Glutamatergic neuron (in vitro differentiated cells): ENCODE measurements around the gene SLC5A10. TPM values are rescaled to one million over a fixed set of nuclear protein-coding genes. Genes with fewer than 3 reads are reported as not detected.

ENCODE experiments used
- DNase-seq: peaks from one replicate; pipeline ENCODE4 v3.0.0; 2022
- H3K27ac Mint-ChIP-seq: one replicate; pipeline ENCODE4 v1.8.0; 2020; ENCODE audit warnings: mild to moderate bottlenecking, mixed read lengths, inconsistent platforms; ENCODE audit not compliant: unreplicated experiment
- H3K27me3 Mint-ChIP-seq: one replicate; pipeline ENCODE4 v1.8.0; 2020; ENCODE audit warnings: mild to moderate bottlenecking, moderate library complexity, mixed read lengths, inconsistent platforms; ENCODE audit not compliant: unreplicated experiment
- H3K36me3 Mint-ChIP-seq: one replicate; pipeline ENCODE4 v1.8.0; 2020; ENCODE audit warnings: mild to moderate bottlenecking, mixed read lengths, inconsistent platforms; ENCODE audit not compliant: unreplicated experiment
- H3K4me1 Mint-ChIP-seq: one replicate; pipeline ENCODE4 v1.8.0; 2020; ENCODE audit warnings: mild to moderate bottlenecking, low read depth, mixed read lengths, inconsistent platforms; ENCODE audit not compliant: unreplicated experiment
- H3K4me3 Mint-ChIP-seq: one replicate; pipeline ENCODE4 v1.8.0; 2020; ENCODE audit warnings: mild to moderate bottlenecking, mixed read lengths, inconsistent platforms; ENCODE audit not compliant: unreplicated experiment
- H3K9me3 Mint-ChIP-seq: one replicate; pipeline ENCODE4 v1.8.0; 2020; ENCODE audit warnings: mild to moderate bottlenecking, moderate library complexity, mixed read lengths, inconsistent platforms; ENCODE audit not compliant: unreplicated experiment
- total RNA-seq: library from RNA; stranded (reverse); fragmentation: NEBNext Ultra II Directional; extraction: Animal tissue kit (Norgen Biotek cat#: 25700); gene quantifications from one replicate; pipeline ENCODE4 v1.2.1, GENCODE V29; 2021; ENCODE audit not compliant: unreplicated experiment
- TF ChIP-seq, protein P1 (sequence below): fragments of 200-600 bp; sonication (generic); IDR thresholded peaks from one replicate; pipeline ENCODE4 v1.5.0; 2021; ENCODE audit not compliant: partially characterized antibody, unreplicated experiment

Gene SLC5A10
- total RNA-seq, 1 donor from 2014 or later: not detected

DNA sequence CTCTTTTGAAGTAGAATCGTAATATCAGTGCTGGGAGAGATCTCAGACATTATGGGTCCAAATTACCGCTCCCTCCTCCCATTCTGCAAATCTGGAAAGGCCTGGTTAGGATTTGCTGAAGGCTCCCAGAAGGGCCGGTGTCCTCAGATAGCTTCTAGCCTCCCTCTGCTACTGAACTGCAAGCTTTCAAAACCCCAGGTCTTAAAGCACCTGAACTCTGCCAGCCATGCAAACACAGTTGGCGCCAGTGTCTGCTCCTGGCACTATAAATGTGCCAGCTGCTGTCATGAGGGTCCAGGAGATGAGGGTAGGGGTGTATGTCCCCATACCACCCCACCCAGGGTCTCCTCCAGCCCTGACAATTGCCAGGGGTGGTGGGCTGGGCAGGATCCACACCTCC, 24.2 kb downstream of the SLC5A10 start:
- H3K4me3 Mint-ChIP-seq: no peak overlapping the region
- no peaks in the 10 kb centered on the region for H3K36me3 Mint-ChIP-seq
- H3K9me3 Mint-ChIP-seq: no peaks in the 10 kb centered on the region
- TF ChIP-seq, protein P1, sequence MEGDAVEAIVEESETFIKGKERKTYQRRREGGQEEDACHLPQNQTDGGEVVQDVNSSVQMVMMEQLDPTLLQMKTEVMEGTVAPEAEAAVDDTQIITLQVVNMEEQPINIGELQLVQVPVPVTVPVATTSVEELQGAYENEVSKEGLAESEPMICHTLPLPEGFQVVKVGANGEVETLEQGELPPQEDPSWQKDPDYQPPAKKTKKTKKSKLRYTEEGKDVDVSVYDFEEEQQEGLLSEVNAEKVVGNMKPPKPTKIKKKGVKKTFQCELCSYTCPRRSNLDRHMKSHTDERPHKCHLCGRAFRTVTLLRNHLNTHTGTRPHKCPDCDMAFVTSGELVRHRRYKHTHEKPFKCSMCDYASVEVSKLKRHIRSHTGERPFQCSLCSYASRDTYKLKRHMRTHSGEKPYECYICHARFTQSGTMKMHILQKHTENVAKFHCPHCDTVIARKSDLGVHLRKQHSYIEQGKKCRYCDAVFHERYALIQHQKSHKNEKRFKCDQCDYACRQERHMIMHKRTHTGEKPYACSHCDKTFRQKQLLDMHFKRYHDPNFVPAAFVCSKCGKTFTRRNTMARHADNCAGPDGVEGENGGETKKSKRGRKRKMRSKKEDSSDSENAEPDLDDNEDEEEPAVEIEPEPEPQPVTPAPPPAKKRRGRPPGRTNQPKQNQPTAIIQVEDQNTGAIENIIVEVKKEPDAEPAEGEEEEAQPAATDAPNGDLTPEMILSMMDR: no peak
- no peaks in the 10 kb centered on the region for H3K4me1 Mint-ChIP-seq
- DNase-seq: no peak
- H3K27ac Mint-ChIP-seq: no peak overlapping the region
- no peaks in the 10 kb centered on the region for H3K27me3 Mint-ChIP-seq

DNA sequence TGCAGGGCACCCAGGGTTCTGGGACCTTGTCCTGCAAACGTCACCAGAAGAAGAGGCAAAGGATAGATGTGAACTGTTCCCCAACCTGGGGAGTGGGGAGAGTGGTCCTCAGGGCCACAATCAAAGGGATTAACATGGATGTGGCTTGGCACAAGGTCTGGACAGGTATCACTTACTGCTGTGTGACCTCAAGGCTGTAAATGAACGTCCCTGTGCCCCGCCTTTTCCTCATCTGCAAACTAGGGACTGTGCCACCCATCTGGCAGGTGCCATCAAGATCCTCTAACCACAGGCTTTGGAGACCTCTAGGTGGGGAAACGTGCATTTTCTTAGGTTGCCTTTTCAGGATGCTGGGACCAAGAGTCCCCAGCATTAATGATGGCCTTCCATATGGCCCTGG, 25.1 kb downstream of the SLC5A10 start:
- TF ChIP-seq, protein P1: no peak
- no peaks in the 10 kb centered on the region for H3K4me1 Mint-ChIP-seq
- H3K4me3 Mint-ChIP-seq: no peak overlapping the region
- DNase-seq: no peak
- no peaks in the 10 kb centered on the region for H3K36me3 Mint-ChIP-seq
- H3K27me3 Mint-ChIP-seq: no peaks in the 10 kb centered on the region
- H3K9me3 Mint-ChIP-seq: no peaks in the 10 kb centered on the region
- H3K27ac Mint-ChIP-seq: no peak overlapping the region

DNA sequence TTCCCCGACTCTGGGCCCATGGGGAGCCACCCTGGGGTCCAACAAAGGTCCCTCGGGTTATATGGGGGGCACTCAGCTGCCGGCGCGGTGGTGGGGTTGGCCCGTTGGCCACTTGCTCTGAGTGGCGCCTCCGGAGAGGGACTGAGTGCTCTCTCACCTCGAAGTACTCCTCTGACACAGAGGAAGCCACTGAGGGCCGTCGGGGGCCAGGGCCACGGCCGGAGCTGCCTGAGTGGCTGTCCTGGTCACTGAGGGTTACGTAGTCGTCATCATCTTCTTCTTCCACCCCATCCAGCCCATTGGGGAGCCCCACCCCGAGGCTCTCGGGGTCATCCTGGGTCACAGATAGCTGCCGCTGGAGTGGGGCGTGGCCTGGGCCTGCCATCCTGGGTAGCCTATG, 25.7 kb downstream of the SLC5A10 start:
- no peaks in the 10 kb centered on the region for H3K9me3 Mint-ChIP-seq
- TF ChIP-seq, protein P1: no peak
- H3K27ac Mint-ChIP-seq: no peak overlapping the region
- DNase-seq: no peak
- no peaks in the 10 kb centered on the region for H3K27me3 Mint-ChIP-seq
- H3K36me3 Mint-ChIP-seq: no peaks in the 10 kb centered on the region
- H3K4me3 Mint-ChIP-seq: no peak overlapping the region
- H3K4me1 Mint-ChIP-seq: no peaks in the 10 kb centered on the region

DNA sequence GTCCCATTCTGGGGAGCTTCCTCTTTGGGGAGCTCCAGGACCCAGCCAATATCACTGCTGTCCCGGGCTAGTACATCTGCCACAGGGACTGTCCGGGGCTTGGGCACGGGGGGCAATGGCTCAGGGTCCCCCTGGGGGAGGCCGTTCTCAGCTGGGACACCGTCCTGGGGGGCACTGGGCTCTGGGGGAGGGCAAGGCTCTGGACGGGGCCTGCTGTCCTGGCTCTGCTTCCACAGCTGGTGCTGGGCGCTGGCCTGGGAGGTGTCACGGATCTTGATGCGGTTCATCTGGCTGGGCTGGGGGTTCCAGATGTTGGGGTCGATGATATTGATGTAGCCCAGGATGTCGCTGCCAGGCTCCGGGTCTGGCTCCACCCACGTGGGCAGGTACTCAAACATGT, 26.1 kb downstream of the SLC5A10 start:
- no peak overlapping the region for H3K4me3 Mint-ChIP-seq
- no peaks in the 10 kb centered on the region for H3K9me3 Mint-ChIP-seq
- no peak for DNase-seq
- H3K4me1 Mint-ChIP-seq: no peaks in the 10 kb centered on the region
- no peak overlapping the region for H3K27ac Mint-ChIP-seq
- no peaks in the 10 kb centered on the region for H3K27me3 Mint-ChIP-seq
- H3K36me3 Mint-ChIP-seq: no peaks in the 10 kb centered on the region
- TF ChIP-seq, protein P1: no peak

DNA sequence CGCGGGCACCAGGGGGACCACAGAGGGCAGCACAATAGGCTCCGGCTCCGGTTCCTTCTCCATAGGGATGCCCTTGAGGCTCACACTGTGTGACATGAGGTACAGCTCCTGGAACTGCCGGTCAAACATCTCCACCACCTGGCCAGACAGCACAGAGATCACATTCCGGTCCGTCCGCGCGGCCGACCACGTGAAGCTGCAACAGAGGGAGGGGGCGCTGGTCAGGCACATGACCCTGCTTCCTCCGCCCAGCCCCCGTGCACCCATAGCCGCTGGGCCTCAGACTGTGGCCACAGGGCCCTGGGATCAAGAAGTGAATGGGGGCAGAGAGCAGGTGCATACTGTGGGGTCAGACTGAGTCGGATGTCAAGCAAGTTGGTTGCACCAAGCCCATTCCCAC, 26.7 kb downstream of the SLC5A10 start:
- H3K4me1 Mint-ChIP-seq: no peaks in the 10 kb centered on the region
- no peak overlapping the region for H3K4me3 Mint-ChIP-seq
- DNase-seq: no peak
- TF ChIP-seq, protein P1: no peak
- no peaks in the 10 kb centered on the region for H3K27me3 Mint-ChIP-seq
- no peak overlapping the region for H3K27ac Mint-ChIP-seq
- no peaks in the 10 kb centered on the region for H3K9me3 Mint-ChIP-seq
- no peaks in the 10 kb centered on the region for H3K36me3 Mint-ChIP-seq
